Central memory CD8-positive, alpha-beta T cell (primary cell): ENCODE measurements around the gene C22orf23.
"Not testable (repeated sequence)": the region's sequence is repeated elsewhere in the genome, so short reads cannot be mapped to it uniquely, and the experiment has no call there.

Experiments
- ATAC-seq: fragments of 150-1000 bp; cut with Tn5 transposase; replicated peaks from 2 replicates; pipeline ENCODE4 v1.10.0; 2022; ENCODE audit warnings: mild to moderate bottlenecking, moderate FRiP score, moderate number of reproducible peaks; ENCODE audit not compliant: poor library complexity, severe bottlenecking; ENCODE audit errors: extremely low read depth
- DNase-seq, 2 donors: peaks; one replicate each; pipeline ENCODE4 v3.0.0; 2021; ENCODE audit warnings: low spot score in 2 of 2
- H3K27ac Mint-ChIP-seq: one replicate; pipeline ENCODE4 v1.8.0; 2022; ENCODE audit warnings: low read depth, mild to moderate bottlenecking, moderate library complexity, mixed read lengths
- H3K27me3 Mint-ChIP-seq: one replicate; pipeline ENCODE4 v1.8.0; 2022; ENCODE audit warnings: mixed read lengths
- H3K36me3 Mint-ChIP-seq: one replicate; pipeline ENCODE4 v1.8.0; 2022; ENCODE audit warnings: mild to moderate bottlenecking, moderate library complexity, mixed read lengths; ENCODE audit not compliant: insufficient read depth
- H3K4me1 Mint-ChIP-seq: one replicate; pipeline ENCODE4 v1.8.0; 2022; ENCODE audit warnings: mixed read lengths
- H3K4me3 Mint-ChIP-seq: one replicate; pipeline ENCODE4 v1.8.0; 2022; ENCODE audit warnings: mild to moderate bottlenecking, moderate library complexity, mixed read lengths
- H3K9me3 Mint-ChIP-seq: one replicate; pipeline ENCODE4 v1.8.0; 2022; ENCODE audit warnings: mixed read lengths

The C22orf23 gene

GRCh38 chr22:37989146-37990045 lies 36.0 kb upstream of the C22orf23 start:
- Mint-ChIP-seq H3K27me3 (no peaks in the 10 kb centered on the region), H3K4me3 (no peak overlapping the region), H3K36me3 (peaks cover 2% of the 10 kb centered on the region), H3K9me3 (no peaks in the 10 kb centered on the region), H3K27ac (no peak overlapping the region), H3K4me1 (peaks cover 14% of the 10 kb centered on the region)
- ATAC-seq = no peak
- no peak for DNase-seq

DNA sequence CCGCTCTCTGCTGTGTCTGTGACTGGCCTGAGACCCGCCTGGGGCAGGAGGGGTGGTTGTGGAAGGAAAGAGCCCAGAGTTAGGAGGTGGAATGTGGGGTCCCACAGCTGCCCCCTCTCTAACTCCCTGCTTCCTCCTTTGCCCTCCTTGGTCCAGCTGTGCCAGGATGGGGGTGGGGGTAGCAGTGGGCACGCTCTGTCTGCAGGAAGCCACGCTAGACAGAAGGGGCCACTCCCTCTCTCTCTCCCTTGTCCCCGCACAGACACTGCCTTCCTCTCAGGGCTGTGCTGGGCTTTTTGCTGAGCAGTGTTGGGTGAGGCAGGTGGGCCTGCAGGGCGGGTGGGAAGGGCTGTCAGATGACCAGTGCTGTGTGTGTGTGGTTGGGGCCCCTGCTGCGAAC lies 33.0 kb upstream of the C22orf23 start:
- H3K27ac Mint-ChIP-seq = no peak overlapping the region
- no peaks in the 10 kb centered on the region for H3K4me1 Mint-ChIP-seq
- ATAC-seq = no peak
- DNase-seq = no peak
- H3K9me3 Mint-ChIP-seq = no peaks in the 10 kb centered on the region
- no peak overlapping the region for H3K4me3 Mint-ChIP-seq
- no peaks in the 10 kb centered on the region for H3K27me3 Mint-ChIP-seq
- peaks cover 2% of the 10 kb centered on the region for H3K36me3 Mint-ChIP-seq

DNA sequence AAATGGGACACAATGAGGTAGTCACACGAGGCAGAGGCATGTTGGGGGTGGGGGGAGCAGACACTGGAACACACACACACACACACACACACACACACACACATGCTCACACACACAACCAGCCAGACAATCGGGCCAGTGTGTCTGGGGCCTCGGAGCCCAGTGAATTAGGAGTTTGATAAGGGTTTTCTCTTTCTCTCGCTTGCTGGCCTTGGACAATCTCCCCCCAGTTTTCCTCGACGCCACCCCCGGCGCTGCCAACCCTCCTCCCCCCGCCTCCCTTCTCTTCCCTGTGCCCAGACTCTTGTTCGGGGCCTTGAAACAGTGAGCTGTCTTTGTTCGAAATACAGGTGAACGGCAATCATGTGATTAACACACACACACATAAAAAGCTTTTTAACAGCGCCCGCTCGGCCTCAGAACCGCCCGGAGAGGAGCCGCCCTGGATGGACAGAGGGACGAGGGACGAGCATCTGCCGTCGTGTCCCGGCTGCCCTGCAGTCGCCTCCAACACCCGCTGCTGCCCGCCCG lies 32.4 kb upstream of the C22orf23 start:
- no peaks in the 10 kb centered on the region for H3K9me3 Mint-ChIP-seq
- no peak overlapping the region for H3K27ac Mint-ChIP-seq
- no peak overlapping the region for H3K4me3 Mint-ChIP-seq
- ATAC-seq (no peak), DNase-seq (no peak)
- peaks cover 2% of the 10 kb centered on the region for H3K36me3 Mint-ChIP-seq
- H3K4me1 Mint-ChIP-seq = no peaks in the 10 kb centered on the region
- no peaks in the 10 kb centered on the region for H3K27me3 Mint-ChIP-seq

- Mint-ChIP-seq H3K4me3 (no peak overlapping the region), H3K36me3 (peaks cover 2% of the 10 kb centered on the region), H3K4me1 (no peaks in the 10 kb centered on the region), H3K27me3 (no peaks in the 10 kb centered on the region), H3K27ac (no peak overlapping the region), H3K9me3 (no peaks in the 10 kb centered on the region)
- DNase-seq = no peak
- no peak for ATAC-seq
Observed at GRCh38 chr22:37985050-37985585, 31.7 kb upstream of the C22orf23 start.

GRCh38 chr22:37983860-37984791 lies 30.7 kb upstream of the C22orf23 start, which contains the start of gene SOX10:
SOX10 (minus strand) TSS chr22:37984555; CDS start chr22:37983784, 771 bp downstream.
- no peak within 1 kb of the TSS for H3K4me3 Mint-ChIP-seq
- DNase-seq (no peak), ATAC-seq (no peak)

DNA sequence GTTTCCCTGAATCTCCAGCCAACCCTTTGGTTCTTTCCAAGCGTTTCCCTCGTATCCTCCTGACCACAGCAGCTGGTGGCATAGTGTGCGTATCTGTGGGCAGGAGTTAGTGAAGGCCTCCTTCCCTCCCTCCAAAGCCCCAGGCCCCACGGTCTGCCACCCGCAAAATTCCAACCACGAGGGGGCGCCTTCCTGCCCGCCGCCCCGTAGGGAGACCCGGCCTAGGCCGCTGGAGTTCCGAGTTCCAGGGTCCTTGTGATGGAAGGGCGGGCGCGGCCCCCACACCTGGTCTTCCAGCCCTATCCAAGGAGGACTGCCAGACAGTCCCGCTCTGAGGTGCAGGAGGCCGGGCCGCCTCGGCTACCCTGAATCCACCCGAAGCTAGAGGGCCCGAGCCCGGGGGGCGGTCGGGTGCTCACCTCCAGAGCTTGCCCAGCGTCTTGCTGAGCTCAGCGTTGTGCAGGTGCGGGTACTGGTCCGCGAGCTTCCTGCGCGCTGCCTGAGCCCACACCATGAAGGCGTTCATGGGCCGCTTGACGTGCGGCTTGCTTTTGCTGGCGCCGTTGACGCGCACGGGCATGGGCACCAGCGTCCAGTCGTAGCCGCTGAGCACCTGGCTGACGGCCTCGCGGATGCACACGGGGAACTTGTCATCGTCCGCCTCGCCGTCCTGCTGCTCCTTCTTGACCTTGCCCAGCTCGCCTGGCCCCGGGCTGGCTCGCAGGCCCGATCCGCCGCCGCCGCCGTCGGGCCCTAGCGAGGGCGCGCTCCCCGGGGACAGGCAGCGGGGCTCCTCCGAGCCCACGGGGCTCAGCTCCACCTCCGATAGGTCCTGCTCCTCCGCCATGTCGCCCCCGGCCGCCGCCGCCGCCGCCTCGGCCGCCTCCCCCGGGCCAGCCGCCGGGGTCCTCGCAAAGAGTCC lies 29.8 kb upstream of the C22orf23 start:
- no peaks in the 10 kb centered on the region for H3K4me1 Mint-ChIP-seq
- no peak for DNase-seq
- no peak overlapping the region for H3K4me3 Mint-ChIP-seq
- ATAC-seq = no peak
- no peak overlapping the region for H3K27ac Mint-ChIP-seq
- H3K27me3 Mint-ChIP-seq = no peaks in the 10 kb centered on the region
- H3K9me3 Mint-ChIP-seq = no peaks in the 10 kb centered on the region
- peaks cover 2% of the 10 kb centered on the region for H3K36me3 Mint-ChIP-seq

More at GRCh38 chr22:37983860-37984791, 30.7 kb upstream of the C22orf23 start, which contains the start of gene SOX10:
- H3K36me3 Mint-ChIP-seq = peaks cover 2% of the 10 kb centered on the region
- no peak within 1 kb of the TSS for H3K27ac Mint-ChIP-seq
- no peaks in the 10 kb centered on the region for H3K27me3 Mint-ChIP-seq
- no peaks in the 10 kb centered on the region for H3K9me3 Mint-ChIP-seq
- no peaks in the 10 kb centered on the region for H3K4me1 Mint-ChIP-seq

- Mint-ChIP-seq H3K4me3 (no peak overlapping the region), H3K36me3 (peaks cover 2% of the 10 kb centered on the region), H3K27ac (no peak overlapping the region), H3K27me3 (no peaks in the 10 kb centered on the region), H3K4me1 (no peaks in the 10 kb centered on the region), H3K9me3 (no peaks in the 10 kb centered on the region)
- no peak for ATAC-seq
- DNase-seq = no peak
Observed at GRCh38 chr22:37982151-37982785, 28.9 kb upstream of the C22orf23 start.

- H3K27me3 Mint-ChIP-seq = no peaks in the 10 kb centered on the region
- peaks cover 2% of the 10 kb centered on the region for H3K36me3 Mint-ChIP-seq
- no peaks in the 10 kb centered on the region for H3K9me3 Mint-ChIP-seq
- H3K27ac Mint-ChIP-seq = no peak overlapping the region
- no peak overlapping the region for H3K4me3 Mint-ChIP-seq
- no peaks in the 10 kb centered on the region for H3K4me1 Mint-ChIP-seq
- ATAC-seq (no peak), DNase-seq (no peak)
Observed at GRCh38 chr22:37981282-37982011, 28.0 kb upstream of the C22orf23 start.

GRCh38 chr22:37979782-37980181 lies 26.4 kb upstream of the C22orf23 start:
- Mint-ChIP-seq H3K4me1 (peaks cover 6% of the 10 kb centered on the region), H3K27me3 (no peaks in the 10 kb centered on the region), H3K36me3 (peaks cover 2% of the 10 kb centered on the region), H3K4me3 (no peak overlapping the region), H3K9me3 (no peaks in the 10 kb centered on the region), H3K27ac (no peak overlapping the region)
- DNase-seq = no peak
- ATAC-seq = no peak

- no peak for ATAC-seq
Observed at GRCh38 chr22:37976547-37976946, 23.1 kb upstream of the C22orf23 start.

GRCh38 chr22:37976022-37976421 lies 22.6 kb upstream of the C22orf23 start:
- H3K4me1 Mint-ChIP-seq, H3K27ac Mint-ChIP-seq, H3K27me3 Mint-ChIP-seq, H3K4me3 Mint-ChIP-seq, H3K9me3 Mint-ChIP-seq, ATAC-seq, DNase-seq, H3K36me3 Mint-ChIP-seq: not testable (repeated sequence)

More at GRCh38 chr22:37976547-37976946, 23.1 kb upstream of the C22orf23 start:
- H3K27me3 Mint-ChIP-seq = no peaks in the 10 kb centered on the region
- H3K36me3 Mint-ChIP-seq = no peaks in the 10 kb centered on the region
- no peak overlapping the region for H3K27ac Mint-ChIP-seq
- peaks cover 9% of the 10 kb centered on the region for H3K4me1 Mint-ChIP-seq
- H3K9me3 Mint-ChIP-seq = no peaks in the 10 kb centered on the region
- H3K4me3 Mint-ChIP-seq = no peak overlapping the region
- no peak for DNase-seq
